ENCODE data around the gene STIM1.
A peak's percentile ranks its signal among the peaks of the same experiment; 100 is the strongest.
"Not testable (repeated sequence)": the region's sequence is repeated elsewhere in the genome, so short reads cannot be mapped to it uniquely, and the experiment has no call there.

STIM1 gene

DNA sequence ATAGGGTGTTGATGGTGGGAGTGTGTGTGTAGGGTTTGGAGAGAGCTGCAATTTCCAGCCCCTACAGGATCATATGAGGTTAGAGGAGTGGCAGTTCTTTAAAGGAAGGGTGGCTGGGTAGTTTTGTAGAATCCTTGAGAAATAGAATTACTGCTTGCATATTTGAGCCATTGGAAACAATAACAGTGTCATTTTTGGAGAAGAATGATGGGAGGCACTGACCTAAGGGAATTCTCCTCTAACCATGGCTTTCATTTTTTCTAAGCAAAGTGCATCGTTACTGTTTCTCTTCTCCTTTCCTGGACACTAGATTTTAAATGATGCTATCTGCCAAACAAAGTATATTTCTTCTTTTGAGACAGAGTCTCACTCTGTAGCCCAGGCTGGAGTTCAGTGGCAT is 172.3 kb downstream of the STIM1 start:
- DNase-seq (ENCODE audit: low spot score) = no peak

DNA sequence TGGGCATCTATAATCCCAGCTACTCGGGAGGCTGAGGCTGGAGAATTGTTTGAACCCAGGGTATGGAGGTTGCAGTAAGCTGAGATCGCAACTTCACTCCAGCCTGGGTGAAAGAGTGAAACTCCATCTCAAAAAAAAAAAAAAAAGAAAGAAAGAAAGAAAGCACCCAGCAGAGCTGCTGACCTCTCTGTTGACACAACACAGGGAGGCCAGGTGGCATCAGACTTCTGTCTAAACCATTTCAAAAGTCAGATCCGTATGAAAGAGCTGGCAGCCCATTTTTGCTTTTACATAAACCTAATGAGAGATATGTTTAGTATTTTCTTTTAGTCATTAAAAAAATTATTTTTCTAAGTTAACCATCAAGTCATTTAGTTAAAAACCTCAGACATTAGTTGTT is 174.7 kb downstream of the STIM1 start:
- DNase-seq (ENCODE audit: low spot score) = no peak

DNA sequence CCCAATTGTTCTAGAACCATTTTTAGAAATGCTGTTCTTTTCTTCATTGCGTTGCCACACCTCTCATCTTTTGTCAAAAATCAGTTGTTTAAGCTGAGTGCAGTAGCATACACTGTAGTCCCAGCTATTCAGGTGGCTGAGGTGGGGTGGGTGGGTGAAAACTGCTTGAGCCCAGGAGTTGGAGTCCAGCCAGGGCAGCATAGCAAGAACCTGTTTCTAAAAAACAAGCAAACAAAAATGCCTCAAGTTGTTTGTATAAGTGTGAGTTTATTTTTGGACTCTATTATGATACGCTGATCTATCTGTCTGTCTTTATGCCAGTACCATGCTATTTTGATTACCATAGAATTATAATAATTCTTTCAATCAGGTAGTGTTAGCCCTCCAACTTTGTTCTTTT is 176.6 kb downstream of the STIM1 start:
- DNase-seq (ENCODE audit: low spot score) = no peak

DNA sequence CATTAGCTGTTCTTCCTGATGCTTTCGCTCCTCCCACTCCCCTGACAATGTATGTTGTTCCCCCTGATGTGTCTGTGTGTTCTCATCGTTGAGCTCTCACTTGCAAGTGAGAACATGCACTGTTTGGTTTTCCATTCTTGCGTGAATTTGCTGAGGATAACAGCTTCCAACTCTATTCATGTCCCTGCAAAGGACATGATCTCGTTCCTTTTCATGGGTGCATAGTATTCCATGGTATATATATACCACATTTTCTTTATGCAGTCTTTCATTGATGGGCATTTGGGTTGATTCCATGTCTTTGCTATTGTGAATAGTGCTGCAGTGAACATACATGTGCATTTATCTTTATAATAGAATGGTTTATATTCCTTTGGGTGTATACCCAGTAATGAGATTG is 180.5 kb downstream of the STIM1 start:
- DNase-seq (ENCODE audit: low spot score) = no peak

DNA sequence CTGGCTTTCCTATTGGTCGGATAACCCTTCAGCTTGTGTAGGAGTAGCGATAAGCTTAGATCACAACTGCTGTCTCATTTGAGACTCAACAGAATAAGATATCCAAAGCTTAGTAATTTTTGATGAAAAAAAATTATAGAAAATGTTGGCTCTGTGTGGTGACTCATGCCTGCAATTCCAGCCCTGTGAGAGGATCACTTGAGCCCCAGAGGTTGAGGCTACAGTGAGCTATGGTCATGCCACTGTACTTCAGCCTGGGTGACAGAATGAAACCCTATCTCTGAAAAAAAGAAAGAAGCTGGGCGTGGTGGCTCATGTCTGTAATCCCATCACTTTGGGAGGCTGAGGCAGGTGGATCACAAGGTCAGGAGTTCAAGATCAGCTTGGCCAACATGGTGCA is 183.5 kb downstream of the STIM1 start:
- no peak for DNase-seq (ENCODE audit: low spot score)

DNA sequence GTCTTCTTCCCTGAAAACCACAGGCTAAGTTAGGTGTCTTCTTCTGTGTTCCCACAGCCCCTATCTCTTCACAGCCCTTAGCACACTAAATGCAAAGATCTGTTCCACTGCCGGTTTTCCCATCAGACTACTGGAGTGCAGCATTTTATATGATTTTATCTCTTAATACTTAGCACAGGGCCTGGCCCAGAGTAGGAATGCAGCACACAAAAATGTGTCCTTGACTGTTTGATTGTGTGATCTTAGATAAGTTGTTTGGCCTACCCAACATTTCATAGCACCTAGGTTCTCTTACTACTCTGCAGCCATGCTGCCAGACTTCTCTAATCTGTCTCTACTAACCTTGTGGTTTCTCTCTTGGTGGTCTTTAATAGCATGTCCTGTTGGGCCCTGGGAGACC is 185.0 kb downstream of the STIM1 start:
- DNase-seq (ENCODE audit: low spot score) = no peak

DNA sequence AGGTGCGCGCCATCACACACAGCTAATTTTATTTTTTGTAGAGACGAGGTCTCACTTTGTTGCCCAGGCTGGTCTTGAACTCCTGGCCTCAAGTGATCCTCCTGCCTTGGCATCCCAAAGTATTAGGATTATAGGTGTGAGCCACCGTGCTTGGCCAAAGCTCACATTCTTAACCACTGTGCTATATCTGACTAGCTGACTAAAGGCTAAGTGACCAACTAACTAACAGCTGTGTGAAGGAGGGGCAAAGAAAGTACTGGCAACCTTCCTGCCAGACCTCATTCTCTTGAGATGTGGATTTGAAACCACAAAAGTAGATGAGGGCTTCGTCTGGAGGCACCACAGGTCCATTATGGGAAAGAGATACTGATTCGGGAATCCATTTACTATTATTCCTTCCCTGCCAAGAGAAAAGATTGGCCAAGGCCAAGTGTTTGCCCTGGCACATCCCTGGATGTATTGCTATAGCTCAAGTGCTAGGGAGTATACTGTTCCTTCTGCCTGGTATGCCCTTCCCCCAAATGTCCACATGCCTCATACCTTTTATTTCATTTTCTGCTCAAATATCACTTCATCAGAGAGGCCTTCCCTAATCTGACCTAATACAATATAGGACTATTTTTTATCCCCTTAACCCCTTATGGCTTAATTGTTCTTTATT is 186.4 kb downstream of the STIM1 start:
- no peak for DNase-seq (ENCODE audit: low spot score)

DNA sequence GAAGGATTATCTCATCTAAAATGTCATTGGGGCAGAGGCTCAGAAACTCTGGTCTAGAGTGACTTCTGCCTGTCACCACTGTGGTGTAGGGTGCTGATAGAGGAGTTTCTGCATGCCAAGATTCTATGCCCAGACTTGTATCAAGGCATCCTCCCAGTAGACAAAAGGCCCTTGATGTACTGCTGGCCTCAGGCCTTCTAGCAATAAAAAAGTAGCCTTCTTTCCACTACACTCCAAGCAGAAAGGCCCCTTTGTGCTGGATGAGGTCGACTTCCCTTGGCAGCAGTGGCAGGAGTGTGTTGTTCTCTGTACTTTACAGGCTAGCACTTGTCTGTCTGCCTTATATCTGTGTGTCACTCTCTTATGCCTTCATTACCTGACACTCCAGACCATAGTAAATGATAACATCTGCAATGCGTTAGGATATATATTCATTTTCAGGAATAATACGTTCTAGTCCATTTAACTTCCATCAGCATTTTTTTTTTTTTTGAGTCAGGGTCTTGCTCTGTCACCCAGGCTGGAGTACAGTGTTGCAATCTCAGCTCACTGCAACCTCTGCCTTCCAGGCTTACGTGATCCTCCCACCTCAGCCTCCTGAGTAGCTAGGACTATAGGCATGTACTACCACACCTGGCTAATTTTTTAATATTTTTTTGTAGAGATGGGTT is 189.6 kb downstream of the STIM1 start:
- DNase-seq (ENCODE audit: low spot score) = peak; percentile 98

DNA sequence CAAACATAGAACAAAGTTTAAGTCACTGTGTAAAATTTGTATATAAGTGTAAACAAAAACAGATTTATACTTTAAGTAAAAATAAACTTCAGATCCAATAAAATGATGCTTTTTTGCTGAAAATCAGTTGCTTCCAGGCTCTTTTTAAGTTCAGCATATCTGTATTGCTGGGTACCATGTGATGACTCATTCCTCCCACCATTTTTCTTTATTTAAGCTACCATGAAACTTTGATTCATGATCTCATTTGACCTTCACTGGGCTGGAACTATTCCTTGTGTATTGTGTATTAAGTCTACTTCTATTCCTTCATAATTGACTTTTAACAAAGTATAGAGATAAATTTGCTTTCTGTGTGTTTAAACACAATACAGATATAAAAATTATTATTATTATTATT is 192.9 kb downstream of the STIM1 start:
- no peak for DNase-seq (ENCODE audit: low spot score)

DNA sequence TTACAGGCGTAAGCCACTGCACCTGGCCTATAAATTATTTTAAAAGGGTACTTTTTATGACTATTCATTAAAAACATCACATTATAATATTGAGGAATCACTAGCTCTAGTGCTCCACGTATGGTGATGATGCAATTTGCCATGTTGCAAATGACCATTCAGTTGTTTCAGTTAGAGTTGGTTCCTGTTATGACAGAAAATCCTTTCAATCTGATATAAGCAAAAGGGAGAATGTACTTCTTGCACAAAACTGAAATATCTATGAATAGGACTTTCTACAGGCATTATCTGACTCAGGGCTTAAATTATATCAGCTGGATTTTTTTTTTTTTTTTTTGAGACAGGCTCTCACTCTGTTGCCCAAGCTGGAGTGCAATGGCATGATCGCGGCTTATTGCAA is 193.5 kb downstream of the STIM1 start:
- no peak for DNase-seq (ENCODE audit: low spot score)

DNA sequence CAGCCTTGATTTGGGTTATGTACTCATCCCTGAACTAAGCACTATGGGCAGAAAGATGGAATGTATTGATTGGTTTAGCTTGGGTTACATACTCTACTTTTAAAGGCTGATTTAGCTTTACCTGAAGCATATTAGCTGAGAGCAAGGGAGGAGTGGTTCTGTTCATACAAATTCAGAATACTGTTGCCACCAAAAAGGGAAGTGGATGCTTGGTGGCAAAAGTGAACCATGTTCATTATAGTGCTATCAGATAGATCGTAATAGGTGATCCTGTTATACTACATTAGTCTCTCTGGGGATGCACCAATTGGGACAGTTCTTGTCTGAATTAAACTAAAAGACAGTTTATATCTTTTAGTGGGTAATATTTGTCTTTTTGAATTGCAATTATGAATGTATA is 194.7 kb downstream of the STIM1 start:
- DNase-seq (ENCODE audit: low spot score) = no peak

DNA sequence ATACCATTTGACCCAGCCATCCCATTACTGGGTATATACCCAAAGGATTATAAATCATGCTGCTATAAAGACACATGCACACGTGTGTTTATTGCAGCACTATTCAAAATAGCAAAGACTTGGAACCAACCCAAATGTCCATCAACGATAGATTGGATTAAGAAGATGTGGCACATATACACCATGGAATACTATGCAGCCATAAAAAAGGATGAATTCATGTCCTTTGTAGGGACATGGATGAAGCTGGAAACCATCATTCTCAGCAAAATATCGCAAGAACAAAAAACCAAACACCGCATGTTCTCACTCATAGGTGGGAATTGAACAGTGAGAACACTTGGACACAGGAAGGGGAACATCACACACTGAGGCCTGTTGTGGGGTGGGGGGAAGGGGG is 197.7 kb downstream of the STIM1 start:
- DNase-seq (ENCODE audit: low spot score) = not testable (repeated sequence)

DNA sequence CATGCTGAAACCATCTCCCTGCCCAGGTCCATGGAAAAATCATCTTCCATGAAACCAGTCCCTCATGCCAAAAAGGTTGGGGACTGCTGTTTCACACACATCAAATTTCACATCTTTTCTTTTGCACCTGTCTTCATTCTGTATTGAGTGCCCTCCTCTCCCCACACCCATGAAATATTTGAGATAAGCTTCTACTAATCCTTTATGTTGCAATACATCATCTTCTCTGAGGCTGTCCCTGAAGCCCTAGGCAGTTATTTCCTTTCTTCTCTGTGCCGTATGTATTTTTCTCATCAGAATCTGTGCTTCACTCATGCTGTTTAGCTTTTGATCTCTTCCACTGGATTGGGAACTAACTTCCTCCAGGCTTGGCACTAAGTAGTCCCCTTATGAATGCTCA is 199.2 kb downstream of the STIM1 start:
- no peak for DNase-seq (ENCODE audit: low spot score)

DNA sequence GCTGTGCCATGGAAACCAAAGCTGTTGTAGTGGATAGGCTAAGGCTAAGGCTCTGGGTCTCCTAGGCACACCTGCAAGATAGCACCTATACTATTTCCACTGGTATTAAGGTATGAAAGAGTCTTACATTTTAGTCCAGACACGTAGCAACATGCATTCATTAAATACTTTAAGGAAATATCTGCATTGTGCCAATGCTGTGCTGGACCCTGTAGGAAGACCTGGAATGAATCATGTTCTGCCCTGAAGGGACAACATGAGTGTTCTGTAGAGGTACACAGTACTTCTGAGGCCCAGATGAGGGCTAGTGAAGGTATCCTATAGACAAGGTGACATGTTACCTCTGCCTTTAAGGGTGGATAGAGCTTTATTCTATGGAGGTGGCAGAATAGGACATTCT is 204.0 kb downstream of the STIM1 start:
- DNase-seq (ENCODE audit: low spot score) = no peak

DNA sequence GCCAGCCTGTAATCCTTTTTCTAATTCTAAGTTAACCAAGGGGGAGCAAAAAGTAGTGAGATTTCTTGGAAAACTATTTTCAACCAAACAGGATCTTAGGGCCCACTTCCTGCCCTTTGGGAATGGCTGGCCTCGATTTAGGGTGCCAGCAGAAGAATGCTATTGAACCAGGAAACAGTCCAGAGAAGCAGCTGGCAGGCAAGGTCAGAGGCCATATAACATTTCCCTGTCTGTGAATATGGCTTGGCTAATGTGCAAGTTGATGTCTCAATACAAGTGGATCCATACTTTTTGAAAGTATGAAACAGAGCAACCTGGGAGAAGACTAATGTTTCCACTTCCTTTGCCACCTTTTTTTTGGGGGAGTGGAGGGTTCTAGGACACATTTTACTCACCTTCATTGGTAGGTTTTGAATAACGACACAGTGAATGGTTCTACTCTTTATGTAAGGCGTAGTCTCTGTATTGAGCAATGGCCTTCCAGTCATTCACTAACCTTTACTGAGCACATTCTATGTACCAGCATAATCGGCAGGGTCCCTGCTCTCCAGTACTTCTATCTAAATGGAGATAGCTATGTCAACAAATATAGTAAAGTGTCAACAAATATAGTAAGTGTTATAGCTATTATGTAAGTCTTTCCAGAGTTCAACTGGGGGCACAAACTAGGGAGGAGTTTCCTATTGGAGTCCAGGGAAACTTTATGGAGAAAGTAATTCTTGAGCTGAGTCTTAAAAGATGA is 204.9 kb downstream of the STIM1 start:
- DNase-seq (ENCODE audit: low spot score) = no peak

DNA sequence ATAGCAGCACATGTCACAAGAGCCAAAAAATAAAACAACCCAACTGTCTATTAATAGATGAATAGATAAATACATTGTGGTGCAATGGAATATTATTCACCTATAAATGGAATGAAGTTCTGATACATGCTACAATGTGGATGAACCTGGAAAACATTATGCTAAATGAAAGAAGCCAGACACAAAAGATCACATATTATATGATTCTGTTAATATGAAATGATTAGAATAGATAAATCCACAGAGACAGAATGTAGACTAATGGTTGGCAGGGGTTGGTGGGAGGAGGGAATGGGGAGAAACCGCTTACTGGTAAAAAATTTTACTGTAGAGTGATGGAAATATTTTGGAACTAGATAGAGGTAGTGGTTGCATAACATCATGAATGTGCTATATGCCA is 206.2 kb downstream of the STIM1 start:
- DNase-seq (ENCODE audit: low spot score) = no peak

DNA sequence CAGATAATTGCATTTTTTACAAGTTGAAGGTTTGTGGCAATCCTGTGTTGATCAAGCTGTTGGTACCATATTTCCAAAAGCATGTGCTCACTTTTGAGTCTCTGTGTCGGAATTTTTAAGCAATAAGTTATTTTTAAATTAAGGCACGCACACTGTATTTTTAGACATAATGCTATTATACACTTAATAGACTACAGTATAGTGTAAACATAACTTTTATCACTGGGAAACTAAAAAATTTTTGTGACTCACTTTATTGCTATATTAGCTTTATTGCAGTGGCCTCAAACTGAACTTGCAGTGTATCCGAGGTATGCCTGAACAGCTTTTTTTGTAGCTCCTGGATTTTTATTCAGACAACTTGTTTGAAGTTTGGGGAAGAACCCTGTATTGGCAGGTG is 207.9 kb downstream of the STIM1 start:
- DNase-seq (ENCODE audit: low spot score) = no peak

DNA sequence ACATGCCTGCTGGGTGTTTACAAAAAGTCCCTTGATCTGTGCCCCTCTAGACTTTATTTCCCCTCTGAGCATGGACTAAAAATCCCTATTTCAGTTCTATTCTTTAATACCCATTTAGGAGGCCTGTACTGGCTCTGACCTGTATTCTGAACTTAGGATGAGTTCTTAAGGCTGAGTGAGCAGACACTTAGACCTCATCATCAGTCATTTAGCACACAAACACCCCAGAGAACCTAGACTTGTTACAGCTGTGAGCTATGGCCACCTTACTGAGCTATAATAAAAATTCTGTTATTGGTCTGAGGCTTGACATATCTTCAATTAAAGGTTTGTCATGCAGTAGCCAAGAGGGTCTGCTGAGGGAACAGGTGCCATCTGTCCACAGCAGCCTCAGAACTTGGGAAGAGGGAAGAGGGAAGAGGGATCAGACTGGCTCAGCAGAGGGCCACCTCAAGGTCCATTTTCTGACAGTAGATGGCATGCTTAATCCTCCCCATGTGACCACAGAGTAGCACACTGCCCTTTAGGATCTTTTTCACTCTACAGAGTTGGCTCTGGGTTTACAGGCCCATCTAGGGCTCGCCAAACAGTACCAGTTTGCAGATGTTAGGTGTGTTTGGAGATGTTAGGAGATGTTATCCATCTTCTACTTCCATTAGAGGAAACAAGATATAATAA is 209.0 kb downstream of the STIM1 start:
- DNase-seq (ENCODE audit: low spot score) = no peak

DNA sequence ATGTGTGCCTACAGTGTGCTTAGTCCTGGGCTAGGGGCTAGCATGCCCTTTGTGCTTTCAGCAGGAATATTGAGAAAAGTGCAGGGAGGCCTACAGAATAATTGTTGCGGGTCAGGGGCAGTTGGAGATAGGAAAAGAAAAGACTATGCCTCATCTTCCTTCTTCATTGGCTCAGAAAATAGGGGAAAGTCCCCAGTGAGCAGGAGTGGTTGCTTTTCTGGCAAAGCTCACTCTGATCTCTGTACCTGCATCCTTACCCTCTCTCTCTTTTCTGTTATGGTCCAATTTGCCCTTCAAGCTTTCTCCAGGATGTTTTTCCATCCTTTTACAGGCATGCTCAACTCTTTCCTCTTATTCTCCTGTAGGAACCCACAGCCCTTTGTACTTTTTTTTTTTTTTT is 209.6 kb downstream of the STIM1 start:
- DNase-seq (ENCODE audit: low spot score) = no peak

DNA sequence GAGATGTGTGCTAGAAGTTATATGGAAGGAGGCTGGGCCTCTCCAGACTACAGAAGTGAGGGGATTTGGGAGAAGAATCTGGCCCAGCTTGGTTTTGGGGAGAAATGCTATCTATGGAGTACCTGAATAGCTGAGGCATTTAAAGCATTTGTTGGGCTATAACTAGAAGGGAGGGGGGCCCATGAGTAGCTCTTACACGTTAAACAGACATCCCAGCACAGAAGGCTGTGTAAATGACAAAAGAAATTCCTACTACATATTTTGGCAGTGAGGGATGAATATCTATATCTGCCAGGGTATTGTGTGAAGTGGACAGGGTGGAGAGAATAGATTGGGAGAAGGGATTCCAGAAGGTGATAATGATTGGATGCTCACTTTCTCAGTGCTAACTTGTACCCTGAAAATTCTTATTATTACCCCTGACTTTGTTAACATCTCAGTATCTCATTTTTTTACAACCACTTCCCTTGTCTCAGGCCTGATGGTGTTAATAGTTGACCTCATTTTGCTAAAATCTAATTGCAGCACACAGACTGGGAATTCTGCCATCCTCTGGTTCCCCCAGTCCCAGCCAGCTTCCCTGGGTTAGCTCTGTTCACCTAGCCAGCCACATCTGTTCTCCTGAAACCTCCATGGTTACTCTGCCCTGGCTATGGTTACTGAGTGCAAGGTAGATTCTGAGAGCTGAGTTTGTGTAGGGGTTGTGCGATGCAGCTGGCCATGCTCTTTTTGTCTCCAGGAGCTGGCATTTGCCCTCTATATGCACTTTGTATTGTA is 210.3 kb downstream of the STIM1 start:
- no peak for DNase-seq (ENCODE audit: low spot score)

DNA sequence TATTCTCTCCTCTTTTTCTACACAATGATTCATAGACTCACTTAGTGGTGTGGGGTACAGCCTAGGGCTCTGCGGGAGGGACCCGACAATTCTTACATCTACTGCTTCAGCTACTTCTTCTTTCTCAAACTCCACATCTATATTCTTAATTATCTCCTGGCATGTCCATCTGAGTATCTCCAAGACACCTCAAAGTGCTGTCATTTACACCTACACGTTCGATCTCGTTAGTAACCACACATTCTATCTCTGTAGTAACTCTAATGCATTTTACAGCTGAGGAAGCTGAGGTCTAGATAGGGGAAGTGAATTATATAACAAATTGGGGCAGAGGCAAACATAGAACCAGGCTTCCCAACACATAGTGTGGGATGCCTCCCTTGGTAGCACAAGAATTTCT is 211.4 kb downstream of the STIM1 start:
- peak; percentile 38 for DNase-seq (ENCODE audit: low spot score)

DNA sequence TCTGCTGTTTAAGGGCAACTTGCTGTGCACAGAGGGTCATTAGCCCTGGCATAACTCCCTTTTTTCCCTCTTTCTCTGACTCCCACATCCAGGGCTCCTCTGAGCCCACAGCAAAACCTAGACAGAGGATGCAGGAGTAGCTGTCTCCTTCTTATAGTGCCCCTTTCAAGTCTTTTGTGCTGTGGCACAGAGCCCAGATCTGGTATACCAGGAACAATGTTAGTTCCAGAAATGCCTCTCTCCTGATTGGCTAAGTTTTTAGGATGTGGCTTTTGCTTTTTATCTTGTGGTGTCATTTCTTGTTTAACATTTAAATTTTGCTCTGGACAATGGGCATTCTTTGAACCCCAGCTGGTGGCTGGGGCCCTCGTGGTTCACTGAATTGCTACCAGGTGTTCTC is 213.5 kb downstream of the STIM1 start:
- peak; percentile 35 for DNase-seq (ENCODE audit: low spot score)
